Esophagus (tissue), 2 donors: ENCODE results near the gene LYRM9. TPM values are rescaled to one million over a fixed set of nuclear protein-coding genes. Genes with fewer than 3 reads are reported as not detected.
"Not testable (repeated sequence)": the region's sequence is repeated elsewhere in the genome, so short reads cannot be mapped to it uniquely, and the experiment has no call there.

Source experiments
- H3K27ac ChIP-seq, 2 donors: one replicate each; pipeline ENCODE4 v1.5.1; 2013; ENCODE audit warnings: low read depth in 2 of 2, mild to moderate bottlenecking in 2 of 2, inconsistent platforms in 1 of 2, low read length in 1 of 2, moderate library complexity in 1 of 2
- H3K27me3 ChIP-seq, 2 donors: one replicate each; pipeline ENCODE4 v1.6.1; 2013; ENCODE audit warnings: low read length in 2 of 2, control low read depth in 1 of 2, mild to moderate bottlenecking in 1 of 2; ENCODE audit not compliant: insufficient read depth in 2 of 2, control insufficient read depth in 1 of 2
- H3K36me3 ChIP-seq, 2 donors: one replicate each; pipeline ENCODE4 v1.6.1; 2013; ENCODE audit warnings: low read length in 1 of 2; ENCODE audit not compliant: control insufficient read depth in 2 of 2, insufficient read depth in 2 of 2
- H3K4me1 ChIP-seq, 2 donors: one replicate each; pipeline ENCODE4 v1.6.1; 2013; ENCODE audit warnings: low read length in 1 of 2; ENCODE audit not compliant: control insufficient read depth in 2 of 2, insufficient read depth in 2 of 2
- H3K4me3 ChIP-seq, 2 donors: one replicate each; pipeline ENCODE4 v1.5.1; 2013; ENCODE audit warnings: low read length in 2 of 2, mild to moderate bottlenecking in 2 of 2, low read depth in 1 of 2, moderate library complexity in 1 of 2
- H3K9me3 ChIP-seq, 2 donors: one replicate each; pipeline ENCODE4 v1.6.1; 2013; ENCODE audit warnings: mild to moderate bottlenecking in 2 of 2, low read depth in 1 of 2, low read length in 1 of 2, moderate library complexity in 1 of 2; ENCODE audit not compliant: control insufficient read depth in 2 of 2, insufficient read depth in 1 of 2
- WGBS, 2 donors: extraction: QIAGEN DNeasy Blood & Tissue Kit; methylation state at CpG; one replicate each; pipeline ENCODE4 v1.1.7; 2013; 5-methylcytosine and 5-hydroxymethylcytosine counted together
- polyA plus RNA-seq, 2 donors: library from polyadenylated mRNA; stranded (reverse); fragments of 200-250 nt; gene quantifications; one replicate each; pipeline ENCODE4 v1.2.3, GENCODE V29; 2013
- donor health status: healthy with polysubstance abuse.
- donor health status: Bipolar disorder and iron deficiency.

Gene LYRM9
- polyA plus RNA-seq, 2 donors: 2.5 to 3.9 TPM

DNA sequence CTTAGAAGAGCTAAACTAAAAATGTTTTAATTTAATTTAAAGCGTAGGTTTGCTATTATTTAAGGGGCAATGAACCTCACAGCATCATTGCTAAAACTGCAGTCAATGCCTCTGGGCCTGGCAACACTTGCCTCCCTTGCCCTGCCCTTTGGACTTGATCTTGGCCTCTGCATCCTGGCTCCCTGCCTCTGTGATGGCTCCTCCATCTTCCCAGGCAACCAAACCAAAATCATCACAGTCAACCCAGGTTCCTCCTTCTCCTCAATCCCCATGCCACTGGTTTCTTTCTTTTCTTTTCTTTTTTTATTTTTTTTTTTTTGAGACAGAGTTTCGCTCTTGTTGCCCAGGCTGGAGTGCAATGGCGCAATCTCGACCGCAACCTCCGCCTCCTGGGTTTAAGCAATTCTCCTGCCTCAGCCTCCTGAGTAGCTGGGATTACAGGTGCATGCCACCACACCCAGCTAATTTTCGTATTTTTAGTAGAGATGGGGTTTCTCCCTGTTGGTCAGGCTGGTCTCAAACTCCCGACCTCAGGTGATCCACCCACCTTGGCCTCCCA is 6.7 kb downstream of the LYRM9 start:
- not testable (repeated sequence) for H3K27me3 ChIP-seq, H3K36me3 ChIP-seq, H3K27ac ChIP-seq, H3K4me1 ChIP-seq, H3K4me3 ChIP-seq, H3K9me3 ChIP-seq
- WGBS, 2 donors: 89 to 92% methylated on average over 8 of the region's 8 CpGs

DNA sequence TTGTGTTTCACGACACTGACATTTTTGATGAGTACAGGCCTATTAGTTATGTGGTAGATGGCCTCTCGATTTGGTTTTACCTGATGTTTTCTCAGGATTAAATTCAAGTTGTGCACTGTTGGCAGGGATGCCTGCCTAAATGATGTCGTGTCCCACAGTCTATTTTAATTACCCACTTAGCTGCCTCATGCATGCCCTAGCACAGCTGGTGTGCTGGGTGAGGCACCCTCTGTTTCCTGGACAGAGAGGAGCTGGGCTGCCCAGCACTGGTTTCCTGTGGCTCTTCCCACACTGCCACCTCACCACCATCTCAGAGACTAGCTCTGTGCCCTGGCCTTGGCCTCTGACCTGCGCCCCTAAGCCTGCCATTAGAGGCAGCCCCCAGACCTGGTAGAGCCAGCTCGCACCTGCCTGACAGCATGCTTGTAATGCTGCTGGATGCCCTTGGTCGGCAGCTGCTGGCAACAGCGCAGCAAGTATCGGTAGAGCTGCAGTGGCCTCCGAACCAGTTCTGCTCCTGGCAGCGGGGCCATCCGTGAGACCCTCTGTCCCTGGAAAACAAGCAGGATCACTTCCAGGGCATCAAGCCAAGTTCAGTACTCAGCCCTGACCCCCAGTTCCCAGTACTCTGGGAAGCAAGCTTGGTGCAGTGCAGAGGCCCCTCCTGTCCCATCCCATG is 10.9 kb downstream of the LYRM9 start:
- WGBS, 2 donors: 81% methylated on average over 11 of the region's 11 CpGs
- Histone ChIP-seq H3K9me3 (no peaks in the 10 kb centered on the region), H3K4me3 (no peak overlapping the region), H3K27me3 (no peaks in the 10 kb centered on the region), H3K4me1 (no peaks in the 10 kb centered on the region), H3K36me3 (no peaks in the 10 kb centered on the region), H3K27ac (no peak overlapping the region)

- no peaks in the 10 kb centered on the region for H3K36me3 ChIP-seq
These were observed 13.1 kb downstream of the LYRM9 start for GRCh38 chr17:27879987-27880608.

DNA sequence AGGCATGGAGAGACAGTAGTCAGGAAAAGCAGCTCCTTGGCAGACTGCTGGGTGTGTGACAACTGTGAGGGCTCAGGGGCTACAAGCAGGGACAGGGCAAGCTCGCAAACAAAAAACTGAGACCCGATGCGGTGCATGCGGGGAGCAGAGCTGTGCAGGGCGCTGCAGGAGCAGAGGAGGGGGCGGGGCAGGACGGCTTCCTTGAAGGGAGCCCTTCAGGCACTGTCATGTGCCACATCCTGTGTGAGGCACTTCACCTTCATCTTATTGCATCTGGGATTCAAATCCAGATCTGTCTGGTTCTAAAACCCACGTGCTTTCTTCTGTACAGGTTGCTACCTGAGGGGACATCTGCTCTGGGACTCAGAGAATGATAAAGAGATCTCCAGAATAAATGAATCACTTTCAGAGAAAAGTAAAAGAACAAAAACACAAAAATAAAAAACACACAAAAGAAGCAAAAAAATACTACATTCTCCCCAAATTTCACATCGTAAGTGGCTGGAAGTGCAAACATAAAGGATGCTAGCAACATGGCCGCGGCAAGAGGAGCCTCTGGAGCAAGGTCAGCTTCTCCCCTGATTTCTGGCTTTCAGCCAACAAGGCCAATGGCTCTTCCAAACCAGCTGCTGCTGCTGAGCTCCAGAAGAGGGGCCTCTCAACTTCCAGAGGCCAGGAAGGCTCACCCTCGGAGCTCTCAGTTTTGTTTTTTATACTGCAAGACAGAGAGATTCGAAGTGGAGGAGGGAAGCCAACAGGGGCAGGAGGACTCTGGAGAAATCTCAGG is 14.2 kb downstream of the LYRM9 start:
- 79 to 84% methylated on average over 13 of the region's 13 CpGs for WGBS, 2 donors
- Histone ChIP-seq H3K27ac (no peak overlapping the region), H3K36me3 (no peaks in the 10 kb centered on the region), H3K4me3 (no peak overlapping the region), H3K9me3 (no peaks in the 10 kb centered on the region), H3K4me1 (no peaks in the 10 kb centered on the region), H3K27me3 (no peaks in the 10 kb centered on the region)

More at GRCh38 chr17:27879987-27880608, 13.1 kb downstream of the LYRM9 start:
- no peaks in the 10 kb centered on the region for H3K9me3 ChIP-seq
- H3K4me1 ChIP-seq: no peaks in the 10 kb centered on the region
- H3K27me3 ChIP-seq: no peaks in the 10 kb centered on the region
- H3K4me3 ChIP-seq: no peak overlapping the region
- no peak overlapping the region for H3K27ac ChIP-seq
- WGBS, 2 donors: 28 to 32% methylated on average over 3 of the region's 3 CpGs

GRCh38 chr17:27873746-27874145 is 19.4 kb downstream of the LYRM9 start:
- Histone ChIP-seq H3K9me3 (no peaks in the 10 kb centered on the region), H3K27ac (no peak overlapping the region), H3K4me1 (peaks cover 0 to 1% of the 10 kb centered on the region in 2 donors), H3K4me3 (no peak overlapping the region), H3K36me3 (no peaks in the 10 kb centered on the region), H3K27me3 (no peaks in the 10 kb centered on the region)
- 75 to 80% methylated on average over 2 of the region's 2 CpGs for WGBS, 2 donors

DNA sequence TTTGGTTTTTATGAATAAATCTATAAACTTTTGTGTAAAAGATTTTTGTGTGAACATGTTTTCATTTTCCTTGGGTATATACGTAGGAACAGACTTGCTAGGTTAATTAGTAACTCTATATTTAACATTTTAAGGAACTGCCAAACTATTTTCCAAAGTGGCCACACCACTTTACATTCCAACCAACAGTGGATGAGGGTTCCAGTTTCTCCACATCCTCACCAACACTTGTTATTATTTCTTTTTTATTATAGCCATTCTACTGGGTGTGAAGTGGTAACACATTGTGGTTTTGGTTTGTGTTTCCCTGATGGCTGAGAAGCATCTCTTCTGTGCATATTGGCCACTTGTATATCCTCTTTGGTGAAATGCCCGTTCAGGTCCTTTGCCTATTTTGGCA is 20.0 kb downstream of the LYRM9 start:
- Histone ChIP-seq H3K4me1 (peaks cover 0 to 1% of the 10 kb centered on the region in 2 donors), H3K27me3 (no peaks in the 10 kb centered on the region), H3K9me3 (no peaks in the 10 kb centered on the region), H3K27ac (no peak overlapping the region), H3K36me3 (no peaks in the 10 kb centered on the region), H3K4me3 (no peak overlapping the region)
- WGBS, 2 donors: 74 to 89% methylated on average over 2 of the region's 2 CpGs

- 97 to 98% methylated on average over 3 of the region's 3 CpGs for WGBS, 2 donors
- no peaks in the 10 kb centered on the region for H3K36me3 ChIP-seq
- peaks cover 0 to 1% of the 10 kb centered on the region in 2 donors for H3K4me1 ChIP-seq
- no peak overlapping the region for H3K27ac ChIP-seq
- no peak overlapping the region for H3K4me3 ChIP-seq
- H3K27me3 ChIP-seq: no peaks in the 10 kb centered on the region
- H3K9me3 ChIP-seq: no peaks in the 10 kb centered on the region
These were observed 20.4 kb downstream of the LYRM9 start for GRCh38 chr17:27872776-27873175.

- WGBS, 2 donors: 52 to 54% methylated on average over 2 of the region's 2 CpGs
- no peak overlapping the region for H3K4me3 ChIP-seq
- peaks cover 0 to 1% of the 10 kb centered on the region in 2 donors for H3K4me1 ChIP-seq
- H3K9me3 ChIP-seq: no peaks in the 10 kb centered on the region
- H3K36me3 ChIP-seq: no peaks in the 10 kb centered on the region
- H3K27me3 ChIP-seq: no peaks in the 10 kb centered on the region
- no peak overlapping the region for H3K27ac ChIP-seq
These were observed 21.8 kb downstream of the LYRM9 start for GRCh38 chr17:27871407-27871806.

GRCh38 chr17:27870345-27870744 is 22.8 kb downstream of the LYRM9 start:
- H3K36me3 ChIP-seq: no peaks in the 10 kb centered on the region
- 56 to 75% methylated on average over 2 of the region's 2 CpGs for WGBS, 2 donors
- no peaks in the 10 kb centered on the region for H3K9me3 ChIP-seq
- no peak overlapping the region for H3K27ac ChIP-seq
- H3K4me3 ChIP-seq: no peak overlapping the region
- no peaks in the 10 kb centered on the region for H3K27me3 ChIP-seq
- H3K4me1 ChIP-seq: peaks cover 0 to 1% of the 10 kb centered on the region in 2 donors
